K562 (cell line): Measurements from ENCODE around the gene OLFML2A. TPM values are rescaled to one million over a fixed set of nuclear protein-coding genes. Genes with fewer than 3 reads are reported as not detected.

ENCODE experiments used
- DEAF1 ChIP-seq: fragments of 450-650 bp; formaldehyde crosslinking; IDR thresholded peaks from 2 replicates; pipeline ENCODE4 v1.4.0; 2020; ENCODE audit warnings: mild to moderate bottlenecking, moderate library complexity
- EHMT2 ChIP-seq: fragments of 450-650 bp; IDR thresholded peaks from 2 replicates; pipeline ENCODE4 v1.6.1; 2018; ENCODE audit warnings: antibody characterized with exemption
- ESRRA ChIP-seq: fragments of 450-650 bp; IDR thresholded peaks from 2 replicates; pipeline ENCODE4 v1.6.1; 2014; ENCODE audit warnings: low read depth, mild to moderate bottlenecking, moderate library complexity, borderline replicate concordance
- FOXA3 ChIP-seq, 2 experiments: fragments of 450-650 bp in 1 of 2; sonication (generic) in 1 of 2; formaldehyde crosslinking; IDR thresholded peaks in 1 of 2; conservative IDR thresholded peaks in 1 of 2; 2 replicates each; pipeline versions ENCODE4 v1.4.0 to v1.8.0; 2020 to 2022; ENCODE audit warnings: mild to moderate bottlenecking in 2 of 2, missing genetic modification reagents in 1 of 2
- GABPB1 ChIP-seq: sonication (generic); formaldehyde crosslinking; IDR thresholded peaks from 2 replicates; pipeline ENCODE4 v1.8.0; 2022; ENCODE audit warnings: mild to moderate bottlenecking, missing genetic modification reagents
- GTF2F1 ChIP-seq: IDR thresholded peaks from 2 replicates; pipeline ENCODE4 v1.6.1; 2011; ENCODE audit warnings: low read depth, low read length, improper control_type of control experiment
- HLTF ChIP-seq: fragments of 450-650 bp; IDR thresholded peaks from 2 replicates; pipeline ENCODE4 v1.6.1; 2016
- KLF1 ChIP-seq: fragments of 450-650 bp; IDR thresholded peaks from 2 replicates; pipeline ENCODE4 v1.6.1; 2016; ENCODE audit warnings: missing genetic modification characterization, missing compliant biosample characterization
- MCM2 ChIP-seq: fragments of 450-650 bp; IDR thresholded peaks from 2 replicates; pipeline ENCODE4 v1.6.1; 2017; ENCODE audit warnings: low read depth, mild to moderate bottlenecking
- PML ChIP-seq: IDR thresholded peaks from 2 replicates; pipeline ENCODE4 v1.6.1; 2012; ENCODE audit warnings: low read length, inconsistent platforms
- RNF219 ChIP-seq: fragments of 250-450 bp; sonication (Bioruptor Pico); IDR thresholded peaks from 2 replicates; pipeline ENCODE4 v1.5.0; 2022; ENCODE audit warnings: mild to moderate bottlenecking
- RREB1 ChIP-seq: fragments of 250-450 bp; sonication (Bioruptor Pico); IDR thresholded peaks from 2 replicates; pipeline ENCODE4 v1.4.0; 2020
- ZNF253 ChIP-seq: fragments of 250-450 bp; sonication (Bioruptor Pico); conservative IDR thresholded peaks from 2 replicates; pipeline ENCODE4 v1.6.1; 2021; ENCODE audit warnings: mild to moderate bottlenecking
- ZNF3 ChIP-seq: fragments of 250-450 bp; sonication (Bioruptor Pico); IDR thresholded peaks from 2 replicates; pipeline ENCODE4 v1.5.0; 2021; ENCODE audit warnings: mild to moderate bottlenecking, moderate library complexity
- polyA plus RNA-seq, 8 experiments: library from polyadenylated mRNA; depleted of rRNA in 4 of 8; stranded (reverse) in 5 of 8; unstranded in 3 of 8; fragments of >200 nt; fragmentation: Nextera tagmentation in 2 of 8; fragmentation: Illumina TruSeq in 1 of 8; extraction: Ambion mirVana in 2 of 8; extraction: Trizol in 1 of 8; gene quantifications; 2 replicates each; pipeline versions ENCODE4 v1.2.1 to v1.2.3, GENCODE V29; 2011 to 2014; ENCODE audit warnings: inconsistent platforms in 1 of 8, missing spikeins in 1 of 8
- total RNA-seq, 7 experiments: library from RNA; depleted of rRNA in 6 of 7; stranded (reverse); fragments of >200 nt in 6 of 7; fragmentation: Illumina TruSeq in 2 of 7; extraction: Trizol in 2 of 7; gene quantifications; 2 replicates each; pipeline versions ENCODE4 v1.2.1 to v1.2.3, GENCODE V29; 2011 to 2021; ENCODE audit warnings: low replicate concordance in 1 of 7
- TF ChIP-seq, protein P1 (sequence below): sonication (generic); formaldehyde crosslinking; IDR thresholded peaks from 2 replicates; pipeline ENCODE4 v1.8.1; 2023; ENCODE audit warnings: mild to moderate bottlenecking, missing genetic modification reagents

The OLFML2A gene
- total and polyA plus RNA-seq, 9 of the 15 experiments (the other 6 are each of a cell fraction or from before 2014, with no cell fraction given): 0.16 TPM; not detected in 8

- TF ChIP-seq RNF219 (CRISPR knock-in tag): no peak
- TF ChIP-seq MCM2: no peak
- no peak for TF ChIP-seq RREB1 (CRISPR knock-in tag)
- TF ChIP-seq ESRRA: no peak; the same call in 1 of the 2 replicates
- TF ChIP-seq ZNF253 (CRISPR knock-in tag): no peak
- TF ChIP-seq PML: peak; percentile 68; the same call in 1 of the 2 replicates
- TF ChIP-seq, protein P1, sequence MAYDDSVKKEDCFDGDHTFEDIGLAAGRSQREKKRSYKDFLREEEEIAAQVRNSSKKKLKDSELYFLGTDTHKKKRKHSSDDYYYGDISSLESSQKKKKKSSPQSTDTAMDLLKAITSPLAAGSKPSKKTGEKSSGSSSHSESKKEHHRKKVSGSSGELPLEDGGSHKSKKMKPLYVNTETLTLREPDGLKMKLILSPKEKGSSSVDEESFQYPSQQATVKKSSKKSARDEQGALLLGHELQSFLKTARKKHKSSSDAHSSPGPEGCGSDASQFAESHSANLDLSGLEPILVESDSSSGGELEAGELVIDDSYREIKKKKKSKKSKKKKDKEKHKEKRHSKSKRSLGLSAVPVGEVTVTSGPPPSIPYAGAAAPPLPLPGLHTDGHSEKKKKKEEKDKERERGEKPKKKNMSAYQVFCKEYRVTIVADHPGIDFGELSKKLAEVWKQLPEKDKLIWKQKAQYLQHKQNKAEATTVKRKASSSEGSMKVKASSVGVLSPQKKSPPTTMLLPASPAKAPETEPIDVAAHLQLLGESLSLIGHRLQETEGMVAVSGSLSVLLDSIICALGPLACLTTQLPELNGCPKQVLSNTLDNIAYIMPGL (CRISPR knock-in tag): no peak; the same call in 1 of the 2 replicates
- no peak for TF ChIP-seq KLF1 (tag)
- TF ChIP-seq FOXA3 (CRISPR knock-in tag; conservative IDR thresholded peaks at IDR 0.05 in 1 of 2, IDR thresholded peaks at IDR 0.05 in 1 of 2): peak in 1 of 2 experiments; percentile 40; a peak in 1 of 4 replicates
- TF ChIP-seq ZNF3 (CRISPR knock-in tag): no peak
- peak; percentile 99 for TF ChIP-seq GABPB1 (CRISPR knock-in tag)
- TF ChIP-seq EHMT2: no peak
- peak; percentile 91 for TF ChIP-seq GTF2F1
- no peak for TF ChIP-seq HLTF
- TF ChIP-seq DEAF1 (CRISPR knock-in tag): no peak
Observed at GRCh38 chr9:124861342-124862229, 84.7 kb downstream of the OLFML2A start, which contains the start of the genes ARPC5L and RPL35 (continued).
